BLaER1 treated with 17β-estradiol and CSF1 and Interleukin-3, amounts not matched to agents 10 nM and 100 nM (cell line): Measurements from ENCODE around the gene MYO18B.

Experiments
- H3K27ac ChIP-seq, 11 experiments: shearing (Covaris generic); formaldehyde crosslinking; 2 replicates each; pipeline ENCODE4 v1.8.1; 2022
- H3K27me3 ChIP-seq, 11 experiments: shearing (Covaris generic); formaldehyde crosslinking; 2 replicates each; pipeline ENCODE4 v1.8.1; 2022
- H3K36me3 ChIP-seq, 11 experiments: shearing (Covaris generic); formaldehyde crosslinking; 2 replicates each; pipeline ENCODE4 v1.8.1; 2022
- H3K4me1 ChIP-seq, 10 experiments: shearing (Covaris generic); formaldehyde crosslinking; 2 replicates each; pipeline ENCODE4 v1.8.1; 2022
- H3K4me2 ChIP-seq, 11 experiments: shearing (Covaris generic); formaldehyde crosslinking; 2 replicates each; pipeline ENCODE4 v1.8.1; 2022
- H3K4me3 ChIP-seq, 10 experiments: shearing (Covaris generic); formaldehyde crosslinking; 2 replicates each; pipeline ENCODE4 v1.8.1; 2022
- H3K9ac ChIP-seq, 11 experiments: shearing (Covaris generic); formaldehyde crosslinking; 2 replicates each; pipeline ENCODE4 v1.8.1; 2022
- H3K9me3 ChIP-seq, 11 experiments: shearing (Covaris generic); formaldehyde crosslinking; replicated peaks in 1 of 11; 2 replicates each; pipeline ENCODE4 v1.8.1; 2022
- H4K20me1 ChIP-seq, 11 experiments: shearing (Covaris generic); formaldehyde crosslinking; 2 replicates each; pipeline ENCODE4 v1.8.1; 2022
- Cebpa-rat ChIP-seq, 11 experiments: shearing (Covaris generic); IDR thresholded peaks; 2 replicates each; pipeline ENCODE4 v1.8.1; 2022

The MYO18B gene

DNA sequence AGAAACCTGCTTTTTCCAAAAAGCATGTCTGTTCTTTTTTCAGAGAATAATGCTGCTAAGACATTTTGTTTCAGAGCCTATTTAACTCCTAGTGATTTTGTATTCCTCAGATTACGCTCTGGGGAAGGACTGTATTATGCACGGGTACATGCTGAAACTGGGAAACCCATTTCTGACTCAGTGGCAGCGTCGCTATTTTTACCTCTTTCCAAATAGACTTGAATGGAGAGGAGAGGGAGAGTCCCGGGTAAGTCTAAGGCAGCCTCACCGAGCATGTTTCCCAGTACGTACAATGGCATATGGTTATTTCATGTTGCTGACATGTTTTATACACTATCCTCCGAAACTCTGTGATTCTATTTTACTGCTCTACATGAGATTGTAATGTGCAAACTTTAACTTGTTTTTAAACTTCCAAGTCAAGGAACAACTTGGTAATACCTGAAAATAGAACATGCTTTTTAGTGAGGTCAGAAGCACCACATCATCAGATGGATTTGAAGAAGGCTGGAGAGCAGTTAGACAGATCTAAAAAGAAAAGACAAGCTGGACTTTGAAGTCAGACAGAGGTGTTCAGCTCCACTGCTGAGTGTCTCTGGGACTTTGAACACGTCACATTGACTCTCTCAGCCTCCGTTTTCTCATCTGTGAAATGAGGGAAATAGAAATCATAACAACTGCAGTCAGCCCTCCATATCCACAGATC, 23.7 kb upstream of the MYO18B start:
- Histone ChIP-seq H3K9me3 (no peaks in the 10 kb centered on the region), H3K36me3 (peaks cover 20 to 93% (median 49%) of the 10 kb centered on the region in 11 experiments; a peak in 21 of 22 replicates), H3K4me1 (peaks cover 0 to 5% (median 0%) of the 10 kb centered on the region in 10 experiments; a peak in 3 of 20 replicates), H3K27me3 (no peaks in the 10 kb centered on the region), H3K4me2 (no peak overlapping the region), H4K20me1 (no peaks in the 10 kb centered on the region), H3K27ac (no peak overlapping the region), H3K9ac (no peak overlapping the region), H3K4me3 (no peak overlapping the region)
- no peak for TF ChIP-seq Cebpa-rat (IDR thresholded peaks at IDR 0.05)

DNA sequence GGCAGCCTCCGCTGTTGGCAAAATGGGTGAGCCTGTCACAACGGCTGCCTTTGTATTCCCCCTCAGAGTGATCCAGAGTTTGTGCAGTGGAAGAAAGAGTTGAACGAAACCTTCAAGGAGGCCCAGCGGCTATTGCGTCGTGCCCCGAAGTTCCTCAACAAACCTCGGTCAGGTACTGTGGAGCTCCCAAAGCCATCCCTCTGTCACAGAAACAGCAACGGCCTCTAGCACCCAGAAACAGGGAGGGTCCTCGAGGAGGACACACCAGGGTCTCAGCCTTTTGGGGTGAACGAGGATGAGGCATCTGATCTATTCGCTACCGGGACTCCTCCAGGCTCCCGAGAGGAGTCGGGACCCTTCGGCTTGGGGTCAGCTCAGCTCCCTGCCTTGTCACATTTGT, 19.8 kb upstream of the MYO18B start:
- H3K27me3 ChIP-seq, result no peaks in the 10 kb centered on the region
- peaks cover 11 to 63% (median 27%) of the 10 kb centered on the region in 11 experiments; a peak in 20 of 22 replicates for H3K36me3 ChIP-seq
- no peak overlapping the region for H3K4me3 ChIP-seq
- no peaks in the 10 kb centered on the region for H3K9me3 ChIP-seq
- peaks cover 0 to 16% (median 3%) of the 10 kb centered on the region in 10 experiments; a peak in 9 of 20 replicates for H3K4me1 ChIP-seq
- no peak overlapping the region for H3K27ac ChIP-seq
- H3K9ac ChIP-seq, result no peak overlapping the region
- no peak overlapping the region for H3K4me2 ChIP-seq
- no peaks in the 10 kb centered on the region for H4K20me1 ChIP-seq
- TF ChIP-seq Cebpa-rat (IDR thresholded peaks at IDR 0.05), result no peak

DNA sequence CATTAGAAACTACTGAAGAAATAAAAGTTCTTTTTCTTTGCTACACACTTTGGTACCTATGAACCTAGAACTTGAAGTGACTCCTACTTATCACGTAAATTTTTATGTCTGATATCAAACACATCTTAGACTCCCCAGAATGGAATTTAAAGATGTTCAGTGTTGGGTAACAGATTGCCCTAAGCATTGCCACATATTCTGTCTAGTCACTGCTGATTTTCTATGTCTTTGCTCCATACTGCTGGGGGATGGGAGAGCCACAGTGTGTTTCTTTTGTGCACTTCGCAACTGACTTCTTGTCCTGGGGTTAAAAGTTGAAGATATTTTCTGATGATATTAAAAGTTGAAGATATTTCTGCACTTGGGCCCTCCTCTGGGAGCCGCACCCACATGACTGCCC, 19.4 kb upstream of the MYO18B start:
- no peak overlapping the region for H3K27ac ChIP-seq
- TF ChIP-seq Cebpa-rat (IDR thresholded peaks at IDR 0.05), result no peak
- peaks cover 0 to 16% (median 3%) of the 10 kb centered on the region in 10 experiments; a peak in 9 of 20 replicates for H3K4me1 ChIP-seq
- no peaks in the 10 kb centered on the region for H3K9me3 ChIP-seq
- H3K9ac ChIP-seq, result no peak overlapping the region
- H3K4me2 ChIP-seq, result no peak overlapping the region
- peaks cover 11 to 59% (median 27%) of the 10 kb centered on the region in 11 experiments; a peak in 20 of 22 replicates for H3K36me3 ChIP-seq
- no peak overlapping the region for H3K4me3 ChIP-seq
- H3K27me3 ChIP-seq, result no peaks in the 10 kb centered on the region
- no peaks in the 10 kb centered on the region for H4K20me1 ChIP-seq

DNA sequence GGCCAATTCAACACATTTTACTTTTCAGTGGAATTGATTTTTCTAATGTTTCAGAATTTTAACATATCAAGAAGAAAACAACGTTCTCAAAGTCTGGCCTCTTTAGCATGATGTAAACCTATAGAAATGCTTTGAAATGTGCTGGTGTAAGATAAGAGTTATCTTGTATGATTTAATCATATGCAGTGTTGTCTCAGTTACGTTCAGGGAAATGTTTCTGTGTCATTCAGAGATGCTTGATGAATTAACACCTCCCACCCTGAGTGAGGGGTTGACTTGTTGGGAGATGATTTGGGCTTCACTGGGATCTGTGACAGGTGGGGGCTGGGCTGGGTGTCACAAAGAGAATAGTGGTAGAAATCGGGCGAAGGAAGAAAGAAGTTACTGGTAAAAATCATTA, 15.7 kb upstream of the MYO18B start:
- Histone ChIP-seq H3K9me3 (peaks cover 0 to 7% (median 0%) of the 10 kb centered on the region in 11 experiments; a peak in 1 of 22 replicates), H3K27ac (no peak overlapping the region), H3K4me3 (no peak overlapping the region), H4K20me1 (no peaks in the 10 kb centered on the region), H3K9ac (no peak overlapping the region), H3K4me1 (peaks cover 14 to 43% (median 22%) of the 10 kb centered on the region in 10 experiments), H3K36me3 (peaks cover 11 to 35% (median 15%) of the 10 kb centered on the region in 11 experiments; a peak in 19 of 22 replicates), H3K4me2 (no peak overlapping the region), H3K27me3 (no peaks in the 10 kb centered on the region)
- no peak for TF ChIP-seq Cebpa-rat (IDR thresholded peaks at IDR 0.05)

DNA sequence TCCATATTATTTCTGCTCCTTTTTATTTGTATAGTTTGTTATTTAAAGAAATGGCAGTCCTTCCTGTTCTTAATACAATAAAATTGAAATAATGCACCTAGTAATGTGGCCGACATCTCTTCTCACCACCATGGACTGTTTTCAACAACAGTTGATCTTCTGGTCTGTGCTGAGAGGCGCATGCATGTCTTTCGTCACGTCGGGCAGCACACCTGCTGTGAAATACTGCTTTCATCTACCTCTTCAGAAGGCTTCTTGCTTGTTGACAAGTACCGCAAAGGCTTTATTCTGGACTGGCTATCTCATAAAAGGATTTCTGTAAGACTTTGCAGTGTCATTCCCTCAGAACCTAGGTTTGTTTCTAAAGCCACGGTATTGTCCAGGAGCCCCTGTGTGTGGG, 13.9 kb upstream of the MYO18B start:
- TF ChIP-seq Cebpa-rat (IDR thresholded peaks at IDR 0.05), result no peak
- peak overlapping the region in 6 of 11 experiments; percentile 8 to 78 (median 71); a peak in 5 of 22 replicates for H3K4me2 ChIP-seq

DNA sequence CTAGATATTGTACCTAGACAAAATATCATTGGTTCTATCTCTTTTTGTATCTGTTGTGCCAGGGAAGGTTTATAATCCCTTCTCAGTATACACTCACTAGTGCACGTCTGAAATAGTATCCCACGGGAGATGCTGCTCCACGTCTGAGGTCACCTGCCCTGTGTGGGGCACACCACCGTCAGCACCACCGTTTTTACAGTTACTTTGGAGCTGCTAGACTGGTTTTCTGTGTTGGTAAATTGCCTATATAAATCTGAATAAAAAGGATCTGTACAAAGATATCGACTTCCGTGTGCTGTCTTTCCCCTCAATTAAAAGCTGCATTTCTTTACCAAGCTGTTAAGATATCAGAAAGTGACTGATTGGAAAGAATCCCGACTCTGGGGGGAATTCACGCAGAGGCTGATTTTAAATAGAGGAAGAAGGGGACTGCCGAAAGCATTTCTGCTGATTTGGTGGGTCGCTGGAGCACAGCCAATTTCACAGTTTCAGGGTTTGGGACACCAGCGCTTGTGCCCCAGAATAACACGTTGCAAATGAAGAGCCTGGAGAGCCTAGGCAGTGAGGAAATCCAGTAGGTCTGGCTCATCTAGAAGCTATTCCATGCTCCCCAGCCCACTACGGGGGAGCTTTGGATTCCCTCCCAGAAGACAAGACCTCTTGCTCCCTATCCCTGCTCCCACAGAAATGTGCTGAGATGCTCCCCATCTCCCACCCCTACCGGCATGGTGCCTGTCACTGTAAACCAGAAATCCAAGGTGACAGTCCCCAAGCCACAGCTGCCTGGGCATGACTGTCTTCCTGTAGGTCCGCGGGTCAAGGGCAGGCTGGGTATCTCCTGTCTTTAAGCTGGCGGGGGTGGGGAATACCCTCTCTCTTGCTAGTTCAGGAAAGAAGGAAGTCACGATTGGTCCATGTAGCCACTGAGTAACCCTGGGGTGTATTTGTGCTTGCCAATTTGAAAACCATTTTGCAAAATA, 12.7 kb upstream of the MYO18B start:
- Histone ChIP-seq H3K4me1 (peaks cover 14 to 49% (median 22%) of the 10 kb centered on the region in 10 experiments), H3K27me3 (no peaks in the 10 kb centered on the region), H3K36me3 (peaks cover 0 to 9% (median 0%) of the 10 kb centered on the region in 11 experiments; a peak in 3 of 22 replicates), H3K27ac (no peak overlapping the region), H4K20me1 (no peaks in the 10 kb centered on the region), H3K4me3 (no peak overlapping the region), H3K9me3 (peaks cover 0 to 31% (median 7%) of the 10 kb centered on the region in 11 experiments; a peak in 11 of 22 replicates), H3K9ac (0 out of 22 replicates have a peak overlapping the region, but pooled peaks of 1 of the 11 experiments have one; percentile 15), H3K4me2 (peak overlapping the region; percentile 45 to 81 (median 75))
- TF ChIP-seq Cebpa-rat (IDR thresholded peaks at IDR 0.05), result no peak

More for the DNA sequence above, 13.9 kb upstream of the MYO18B start:
- no peaks in the 10 kb centered on the region for H4K20me1 ChIP-seq
- H3K4me3 ChIP-seq, result no peak overlapping the region
- peaks cover 0 to 19% (median 2%) of the 10 kb centered on the region in 11 experiments; a peak in 8 of 22 replicates for H3K9me3 ChIP-seq
- no peak overlapping the region for H3K27ac ChIP-seq
- no peak overlapping the region for H3K9ac ChIP-seq
- H3K4me1 ChIP-seq, result peaks cover 14 to 49% (median 22%) of the 10 kb centered on the region in 10 experiments
- H3K36me3 ChIP-seq, result peaks cover 0 to 17% (median 2%) of the 10 kb centered on the region in 11 experiments; a peak in 10 of 22 replicates
- no peaks in the 10 kb centered on the region for H3K27me3 ChIP-seq

DNA sequence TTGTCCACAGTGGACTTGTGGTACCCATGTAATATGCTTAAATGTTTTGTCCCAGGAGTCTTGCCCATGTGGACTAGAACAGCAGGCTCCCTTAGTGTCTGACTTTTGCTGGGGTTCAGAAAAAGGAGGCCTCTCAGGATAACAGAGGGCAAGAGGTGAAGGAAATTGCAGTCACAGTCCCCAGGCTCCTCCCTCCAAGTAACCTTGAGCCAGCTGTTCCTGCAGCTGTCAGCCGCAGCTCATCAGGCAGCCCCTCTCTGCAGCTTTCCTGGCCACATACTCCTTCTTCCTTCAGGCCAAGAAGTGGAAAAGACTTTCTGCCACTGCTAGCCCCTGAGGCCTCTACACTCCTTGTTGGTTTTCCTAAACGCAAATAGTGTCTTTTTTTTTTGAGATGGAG, 6.3 kb upstream of the MYO18B start:
- H3K27me3 ChIP-seq, result peaks cover 0 to 6% (median 0%) of the 10 kb centered on the region in 11 experiments; a peak in 2 of 22 replicates
- H3K4me2 ChIP-seq, result peak overlapping the region in 8 of 11 experiments; percentile 1 to 77 (median 42); a peak in 11 of 22 replicates
- TF ChIP-seq Cebpa-rat (IDR thresholded peaks at IDR 0.05), result no peak
- no peaks in the 10 kb centered on the region for H3K36me3 ChIP-seq
- H3K9me3 ChIP-seq, result peaks cover 0 to 77% (median 18%) of the 10 kb centered on the region in 11 experiments; a peak in 16 of 22 replicates
- H3K4me3 ChIP-seq, result no peak overlapping the region
- peaks cover 8 to 45% (median 23%) of the 10 kb centered on the region in 10 experiments; a peak in 19 of 20 replicates for H3K4me1 ChIP-seq
- H3K27ac ChIP-seq, result peak overlapping the region in 3 of 11 experiments; percentile 17 to 63 (median 49); a peak in 5 of 22 replicates
- no peak overlapping the region; a peak in 1 of 22 replicates for H3K9ac ChIP-seq
- no peaks in the 10 kb centered on the region for H4K20me1 ChIP-seq

DNA sequence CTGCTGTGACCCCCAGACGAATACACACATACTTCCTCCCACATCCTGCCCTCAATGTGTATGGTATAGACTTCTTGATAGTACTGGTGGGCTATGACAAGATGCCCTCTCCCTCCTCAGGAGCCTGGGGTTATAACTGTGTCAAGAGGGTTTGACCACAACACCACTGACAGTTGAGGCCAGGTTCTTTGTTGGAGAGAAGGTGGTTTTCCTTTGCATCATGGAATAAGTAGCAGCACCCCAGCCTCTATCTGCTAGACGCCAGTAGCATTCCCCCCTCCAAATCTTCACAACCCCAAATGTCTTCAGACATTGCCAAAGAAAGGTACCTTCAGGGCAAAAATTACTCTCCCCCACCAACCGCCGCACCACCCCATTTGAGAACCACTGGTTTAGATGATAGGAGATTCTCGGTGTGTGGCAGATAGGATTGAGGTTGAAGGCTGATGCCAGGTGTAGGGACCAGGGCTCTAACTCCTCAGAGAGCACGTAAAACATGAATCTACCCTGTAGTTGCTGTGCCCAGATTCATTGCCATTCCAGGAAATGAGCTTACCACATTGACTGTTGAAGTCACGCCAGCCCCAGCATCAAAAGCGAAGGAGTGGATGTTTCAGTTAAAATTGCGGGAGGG, 5.5 kb upstream of the MYO18B start:
- H3K36me3 ChIP-seq, result no peaks in the 10 kb centered on the region
- peaks cover 0 to 82% (median 24%) of the 10 kb centered on the region in 11 experiments; a peak in 16 of 22 replicates for H3K9me3 ChIP-seq
- H3K27me3 ChIP-seq, result peaks cover 0 to 6% (median 0%) of the 10 kb centered on the region in 11 experiments; a peak in 2 of 22 replicates
- peak overlapping the region; percentile 54 to 84 (median 73) for H3K4me2 ChIP-seq
- peak overlapping the region in 4 of 11 experiments; percentile 9 to 31 (median 20); a peak in 4 of 22 replicates for H3K9ac ChIP-seq
- peak overlapping the region in 7 of 11 experiments; percentile 6 to 63 (median 49); a peak in 11 of 22 replicates for H3K27ac ChIP-seq
- peak overlapping the region in 2 of 10 experiments; percentile 2 to 12; a peak in 2 of 20 replicates for H3K4me3 ChIP-seq
- no peak for TF ChIP-seq Cebpa-rat (IDR thresholded peaks at IDR 0.05)
- no peaks in the 10 kb centered on the region for H4K20me1 ChIP-seq
- peaks cover 8 to 48% (median 23%) of the 10 kb centered on the region in 10 experiments; a peak in 19 of 20 replicates for H3K4me1 ChIP-seq
